ENCODE measurements around the gene UNC45B.

The UNC45B gene

GRCh38 chr17:35119370-35120165 is 28.0 kb upstream of the UNC45B start, which contains the start of gene RAD51D:
RAD51D (minus strand) TSS chr17:35119860; CDS start chr17:35119613, 247 bp downstream.
- Histone ChIP-seq H3K27ac (peak within 1 kb of the TSS; percentile 77 to 89 (median 83)), H3K9ac (peak within 1 kb of the TSS; percentile 81 to 90 (median 86)), H3K9me3 (replicated peaks in 1 of 11) (no peaks in the 10 kb centered on the region), H3K4me2 (peak within 1 kb of the TSS; percentile 83 to 98 (median 92)), H4K20me1 (no peaks in the 10 kb centered on the region), H3K4me1 (peaks cover 12 to 48% (median 30%) of the 10 kb centered on the region in 10 experiments), H3K36me3 (peaks cover 0 to 27% (median 9%) of the 10 kb centered on the region in 11 experiments; a peak in 12 of 22 replicates), H3K27me3 (no peaks in the 10 kb centered on the region), H3K4me3 (peak within 1 kb of the TSS; percentile 73 to 88 (median 79))
- TF ChIP-seq Cebpa-rat (IDR thresholded peaks at IDR 0.05), result no peak

GRCh38 chr17:35121315-35121714 is 26.3 kb upstream of the UNC45B start, which contains the start of gene FNDC8:
FNDC8 (plus strand) TSS chr17:35121615; CDS start chr17:35121694, 79 bp downstream.
- Histone ChIP-seq H3K27me3 (no peaks in the 10 kb centered on the region), H3K9me3 (replicated peaks in 1 of 11) (no peaks in the 10 kb centered on the region), H3K4me3 (no peak within 1 kb of the TSS), H3K4me1 (peaks cover 12 to 45% (median 28%) of the 10 kb centered on the region in 10 experiments), H3K27ac (no peak within 1 kb of the TSS), H3K9ac (no peak within 1 kb of the TSS), H3K4me2 (peak within 1 kb of the TSS in 2 of 11 experiments; percentile 6 to 8; a peak in 1 of 22 replicates), H4K20me1 (no peaks in the 10 kb centered on the region), H3K36me3 (peaks cover 0 to 14% (median 0%) of the 10 kb centered on the region in 11 experiments; a peak in 7 of 22 replicates)
- TF ChIP-seq Cebpa-rat (IDR thresholded peaks at IDR 0.05), result no peak

GRCh38 chr17:35127751-35128514 is 19.7 kb upstream of the UNC45B start:
- Histone ChIP-seq H3K4me2 (no peak overlapping the region), H3K27ac (no peak overlapping the region), H3K4me1 (no peaks in the 10 kb centered on the region), H3K9me3 (replicated peaks in 1 of 11) (no peaks in the 10 kb centered on the region), H3K9ac (no peak overlapping the region), H3K27me3 (no peaks in the 10 kb centered on the region), H4K20me1 (peaks cover 0 to 35% (median 27%) of the 10 kb centered on the region in 11 experiments; a peak in 14 of 22 replicates), H3K4me3 (no peak overlapping the region), H3K36me3 (peaks cover 21 to 49% (median 39%) of the 10 kb centered on the region in 11 experiments)
- no peak for TF ChIP-seq Cebpa-rat (IDR thresholded peaks at IDR 0.05)

- H4K20me1 ChIP-seq, result peaks cover 0 to 49% (median 37%) of the 10 kb centered on the region in 11 experiments; a peak in 15 of 22 replicates
- H3K27ac ChIP-seq, result no peak overlapping the region
- no peak overlapping the region for H3K4me2 ChIP-seq
Measured at GRCh38 chr17:35129154-35129972, 18.3 kb upstream of the UNC45B start.

GRCh38 chr17:35129973-35130351 is 17.7 kb upstream of the UNC45B start:
- no peak for TF ChIP-seq Cebpa-rat (IDR thresholded peaks at IDR 0.05)
- no peak overlapping the region for H3K27ac ChIP-seq
- peaks cover 41 to 70% (median 60%) of the 10 kb centered on the region in 11 experiments for H3K36me3 ChIP-seq
- no peak overlapping the region for H3K9ac ChIP-seq
- no peak overlapping the region for H3K4me2 ChIP-seq
- H4K20me1 ChIP-seq, result peaks cover 0 to 55% (median 39%) of the 10 kb centered on the region in 11 experiments; a peak in 15 of 22 replicates
- H3K4me3 ChIP-seq, result no peak overlapping the region
- no peaks in the 10 kb centered on the region for H3K4me1 ChIP-seq
- no peaks in the 10 kb centered on the region for H3K27me3 ChIP-seq
- no peaks in the 10 kb centered on the region for H3K9me3 ChIP-seq (replicated peaks in 1 of 11)

More at GRCh38 chr17:35129154-35129972, 18.3 kb upstream of the UNC45B start:
- H3K9me3 ChIP-seq (replicated peaks in 1 of 11), result no peaks in the 10 kb centered on the region
- H3K4me3 ChIP-seq, result no peak overlapping the region
- H3K27me3 ChIP-seq, result no peaks in the 10 kb centered on the region
- peaks cover 35 to 64% (median 54%) of the 10 kb centered on the region in 11 experiments for H3K36me3 ChIP-seq
- no peak overlapping the region for H3K9ac ChIP-seq
- no peaks in the 10 kb centered on the region for H3K4me1 ChIP-seq
- no peak for TF ChIP-seq Cebpa-rat (IDR thresholded peaks at IDR 0.05)

GRCh38 chr17:35130392-35130791 is 17.2 kb upstream of the UNC45B start:
- no peaks in the 10 kb centered on the region for H3K4me1 ChIP-seq
- H3K9me3 ChIP-seq (replicated peaks in 1 of 11), result no peaks in the 10 kb centered on the region
- no peaks in the 10 kb centered on the region for H3K27me3 ChIP-seq
- H3K4me2 ChIP-seq, result no peak overlapping the region
- H3K27ac ChIP-seq, result no peak overlapping the region
- TF ChIP-seq Cebpa-rat (IDR thresholded peaks at IDR 0.05), result no peak
- peaks cover 45 to 74% (median 64%) of the 10 kb centered on the region in 11 experiments for H3K36me3 ChIP-seq
- H3K4me3 ChIP-seq, result no peak overlapping the region
- H3K9ac ChIP-seq, result no peak overlapping the region
- peaks cover 0 to 59% (median 44%) of the 10 kb centered on the region in 11 experiments; a peak in 15 of 22 replicates for H4K20me1 ChIP-seq

GRCh38 chr17:35132099-35132498 is 15.5 kb upstream of the UNC45B start:
- Histone ChIP-seq H3K27ac (no peak overlapping the region), H3K27me3 (no peaks in the 10 kb centered on the region), H3K9ac (no peak overlapping the region), H3K4me2 (no peak overlapping the region), H3K4me1 (no peaks in the 10 kb centered on the region), H3K36me3 (peaks cover 62 to 91% (median 81%) of the 10 kb centered on the region in 11 experiments), H4K20me1 (peaks cover 0 to 73% (median 54%) of the 10 kb centered on the region in 11 experiments; a peak in 15 of 22 replicates), H3K4me3 (no peak overlapping the region), H3K9me3 (replicated peaks in 1 of 11) (no peaks in the 10 kb centered on the region)
- no peak for TF ChIP-seq Cebpa-rat (IDR thresholded peaks at IDR 0.05)

- TF ChIP-seq Cebpa-rat (IDR thresholded peaks at IDR 0.05), result no peak
- H3K27ac ChIP-seq, result no peak overlapping the region
- H3K4me1 ChIP-seq, result no peaks in the 10 kb centered on the region
- no peaks in the 10 kb centered on the region for H3K27me3 ChIP-seq
- no peaks in the 10 kb centered on the region for H3K9me3 ChIP-seq (replicated peaks in 1 of 11)
- H3K36me3 ChIP-seq, result peaks cover 70 to 98% (median 90%) of the 10 kb centered on the region in 11 experiments
- H3K9ac ChIP-seq, result no peak overlapping the region
- H3K4me3 ChIP-seq, result no peak overlapping the region
- H4K20me1 ChIP-seq, result peaks cover 0 to 80% (median 57%) of the 10 kb centered on the region in 11 experiments; a peak in 16 of 22 replicates
- H3K4me2 ChIP-seq, result no peak overlapping the region
Measured at GRCh38 chr17:35132816-35133550, 14.6 kb upstream of the UNC45B start.

Data from BLaER1 treated with 17β-estradiol and CSF1 and Interleukin-3, amounts not matched to agents 10 nM and 100 nM (cell line).